SK-N-SH (cell line): ENCODE measurements around the gene THSD7A. TPM values are rescaled to one million over a fixed set of nuclear protein-coding genes. Genes with fewer than 3 reads are reported as not detected.

Source experiments
- CTCF ChIA-PET: fragments of 300-600, 350-600 bp; formaldehyde crosslinking; extraction: SDS; loops from one replicate; lab custom pipeline; 2021; lab: Yijun Ruan, JAX
- POLR2A ChIA-PET: fragments of 350-600 bp; sonication (Branson Sonifier 250); formaldehyde crosslinking; extraction: SDS; loops from one replicate; lab custom pipeline; 2020; ENCODE audit warnings: antibody characterized with exemption, inconsistent platforms; lab: Yijun Ruan, JAX
- DNase-seq: peaks from one replicate; pipeline ENCODE4 v3.0.0; 2012
- H2AFZ ChIP-seq: fragments of 200-600 bp; sonication (generic); 2 replicates; pipeline ENCODE4 v1.8.1; 2016; ENCODE audit warnings: antibody characterized with exemption, mild to moderate bottlenecking, low read depth
- H3F3A ChIP-seq: fragments of 200-600 bp; sonication (generic); replicated peaks from 2 replicates; pipeline ENCODE3; 2016; ENCODE audit warnings: antibody characterized with exemption, mild to moderate bottlenecking; ENCODE audit not compliant: insufficient read depth
- H3K27ac ChIP-seq, 2 experiments: fragments of 200-500 bp in 1 of 2; fragments of 200-600 bp in 1 of 2; sonication (Bioruptor generic) in 1 of 2; sonication (generic), shearing (Covaris generic) in 1 of 2; 2 replicates each; pipeline versions ENCODE4 v1.5.1 to v1.6.1; 2014 to 2016; ENCODE audit warnings: low read depth in 2 of 2, inconsistent platforms in 1 of 2, low read length in 1 of 2, mild to moderate bottlenecking in 1 of 2, mixed read lengths in 1 of 2
- H3K27me3 ChIP-seq: fragments of 200-600 bp; sonication (generic), shearing (Covaris generic); 2 replicates; pipeline ENCODE4 v1.6.1; 2016; ENCODE audit warnings: mixed run types; ENCODE audit not compliant: insufficient read depth
- H3K36me3 ChIP-seq, 2 experiments: fragments of 200-500 bp in 1 of 2; fragments of 200-600 bp in 1 of 2; sonication (Bioruptor generic) in 1 of 2; sonication (generic) in 1 of 2; replicated peaks in 1 of 2; 2 replicates each; pipeline versions ENCODE3 to v1.5.1; 2014 to 2016; ENCODE audit warnings: low read length in 1 of 2, mild to moderate bottlenecking in 1 of 2; ENCODE audit not compliant: insufficient read depth in 2 of 2, control insufficient read depth in 1 of 2
- H3K4me1 ChIP-seq, 2 experiments: fragments of 200-500 bp in 1 of 2; fragments of 200-600 bp in 1 of 2; sonication (Bioruptor generic) in 1 of 2; sonication (generic), shearing (Covaris generic) in 1 of 2; 2 replicates each; pipeline versions ENCODE4 v1.5.1 to v1.6.1; 2014 to 2016; ENCODE audit warnings: low read depth in 1 of 2, low read length in 1 of 2, mixed run types in 1 of 2; ENCODE audit not compliant: insufficient read depth in 2 of 2, control insufficient read depth in 1 of 2
- H3K4me2 ChIP-seq: fragments of 200-600 bp; sonication (generic), shearing (Covaris generic); 2 replicates; pipeline ENCODE4 v1.6.1; 2017; ENCODE audit warnings: mixed run types
- H3K4me3 ChIP-seq, 2 experiments: fragments of 200-500 bp in 1 of 2; fragments of 200-600 bp in 1 of 2; sonication (Bioruptor generic) in 1 of 2; sonication (generic), shearing (Covaris generic) in 1 of 2; 2 replicates each; pipeline versions ENCODE4 v1.5.1 to v1.8.1; 2014 to 2016; ENCODE audit warnings: low read depth in 2 of 2, inconsistent platforms in 1 of 2, low read length in 1 of 2, mild to moderate bottlenecking in 1 of 2, mixed read lengths in 1 of 2, moderate library complexity in 1 of 2
- H3K79me2 ChIP-seq: fragments of 200-600 bp; sonication (generic); 2 replicates; pipeline ENCODE4 v1.8.1; 2017; ENCODE audit warnings: mild to moderate bottlenecking; ENCODE audit not compliant: insufficient read depth
- H3K9ac ChIP-seq: fragments of 200-600 bp; sonication (generic); 2 replicates; pipeline ENCODE4 v1.6.1; 2017; ENCODE audit warnings: mixed run types
- H3K9me2 ChIP-seq: fragments of 200-600 bp; sonication (generic); 2 replicates; pipeline ENCODE4 v1.6.1; 2017; ENCODE audit warnings: mixed run types
- H3K9me3 ChIP-seq: fragments of 200-600 bp; sonication (generic); 2 replicates; pipeline ENCODE4 v1.6.1; 2017; ENCODE audit warnings: mixed run types, mild to moderate bottlenecking, moderate library complexity
- H4K20me1 ChIP-seq: fragments of 200-600 bp; sonication (generic); 2 replicates; pipeline ENCODE4 v1.6.1; 2017; ENCODE audit warnings: mild to moderate bottlenecking, mixed run types; ENCODE audit not compliant: insufficient read depth
- CHD2 ChIP-seq: fragments of 150-350 bp; IDR thresholded peaks from 2 replicates; pipeline ENCODE4 v1.6.1; 2018; ENCODE audit warnings: low read length; ENCODE audit not compliant: partially characterized antibody
- EP300 ChIP-seq, 2 experiments: IDR thresholded peaks; 2 replicates each; pipeline versions ENCODE4 v1.4.0 to v1.6.1; 2012; ENCODE audit warnings: borderline replicate concordance in 1 of 2, low read depth in 1 of 2, low read length in 1 of 2
- EZH2phosphoT487 ChIP-seq: fragments of 200-600 bp; sonication (generic); IDR thresholded peaks from 2 replicates; pipeline ENCODE4 v1.6.1; 2017; ENCODE audit warnings: low read depth, mixed run types, mild to moderate bottlenecking, antibody characterized with exemption, moderate library complexity, borderline replicate concordance
- FOXM1 ChIP-seq: IDR thresholded peaks from 2 replicates; pipeline ENCODE4 v1.4.0; 2012; ENCODE audit warnings: low read depth, mild to moderate bottlenecking
- MEF2A ChIP-seq: IDR thresholded peaks from 2 replicates; pipeline ENCODE4 v1.4.0; 2012; ENCODE audit warnings: low read depth, borderline replicate concordance
- POLR2AphosphoS5 ChIP-seq: IDR thresholded peaks from 2 replicates; pipeline ENCODE4 v1.6.1; 2012; ENCODE audit warnings: low read depth, low read length
- RAD21 ChIP-seq: IDR thresholded peaks from 2 replicates; pipeline ENCODE4 v1.6.1; 2012; ENCODE audit warnings: mild to moderate bottlenecking, low read length
- RCOR1 ChIP-seq: fragments of 150-350 bp; IDR thresholded peaks from 2 replicates; pipeline ENCODE4 v1.6.1; 2017; ENCODE audit warnings: antibody characterized with exemption, low read length
- TAF1 ChIP-seq: IDR thresholded peaks from 2 replicates; pipeline ENCODE4 v1.6.1; 2012; ENCODE audit warnings: low read depth, mild to moderate bottlenecking, low read length, moderate library complexity, borderline replicate concordance
- TEAD4 ChIP-seq: IDR thresholded peaks from 2 replicates; pipeline ENCODE4 v1.4.0; 2012; ENCODE audit warnings: mild to moderate bottlenecking, borderline replicate concordance; ENCODE audit not compliant: insufficient read depth
- WGBS: methylation state at CpG from one replicate; pipeline ENCODE4 v1.1.6; 2017; ENCODE audit warnings: low lambda C conversion rate; 5-methylcytosine and 5-hydroxymethylcytosine counted together
- polyA plus RNA-seq, 3 experiments: library from polyadenylated mRNA; depleted of rRNA; stranded (reverse); fragments of >200 nt; gene quantifications; 2 replicates each; pipeline ENCODE4 v1.2.3, GENCODE V29; 2012
- TF ChIP-seq, protein P1 (sequence below): fragments of 200-600 bp; sonication (generic); IDR thresholded peaks from 2 replicates; pipeline ENCODE4 v1.6.1; 2017; ENCODE audit warnings: antibody characterized with exemption, mild to moderate bottlenecking, moderate library complexity
- TF ChIP-seq, protein P2 (sequence below): IDR thresholded peaks from 2 replicates; pipeline ENCODE4 v1.4.0; 2012; ENCODE audit warnings: low read depth, borderline replicate concordance
- TF ChIP-seq, protein P3 (sequence below): fragments of 150-350 bp; IDR thresholded peaks from 2 replicates; pipeline ENCODE4 v1.6.1; 2016; ENCODE audit warnings: mild to moderate bottlenecking, low read depth, low read length
- TF ChIP-seq, protein P4 (sequence below): IDR thresholded peaks from 2 replicates; pipeline ENCODE4 v1.4.0; 2012; ENCODE audit warnings: low read depth, borderline replicate concordance

THSD7A gene
- polyA plus RNA-seq, 1 of the 3 experiments (the other 2 are of a cell fraction): 0.16 TPM

DNA sequence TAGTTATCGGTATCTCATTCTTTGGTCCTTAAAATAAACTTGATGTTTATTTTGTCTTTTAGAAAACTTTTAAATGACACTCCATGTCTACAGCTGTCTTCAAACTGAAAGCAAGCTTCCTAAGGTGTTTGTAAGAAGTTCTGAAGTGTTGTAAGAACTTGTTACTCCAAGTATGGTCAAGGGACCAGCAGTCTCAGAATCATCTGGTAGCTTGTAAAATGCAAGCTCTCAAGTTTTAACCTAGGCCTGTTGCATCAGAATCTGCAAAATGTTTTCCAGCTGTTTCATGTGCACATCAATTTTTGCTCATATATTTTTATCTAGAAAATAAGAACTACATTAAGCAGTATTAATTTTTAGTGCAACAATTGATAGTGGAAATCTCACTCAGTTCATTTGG, 104.1 kb downstream of the THSD7A start:
- Histone ChIP-seq H3K4me1 (peaks cover 0 to 42% of the 10 kb centered on the region in 2 experiments; a peak in 2 of 4 replicates), H3K27ac (peak overlapping the region in 1 of 2 experiments; percentile 99; a peak in 2 of 4 replicates), H3K36me3 (peaks cover 0 to 3% of the 10 kb centered on the region in 2 experiments), H2AFZ (no peak overlapping the region), H3K27me3 (no peaks in the 10 kb centered on the region), H3K4me3 (no peak overlapping the region), H4K20me1 (no peaks in the 10 kb centered on the region), H3K9me2 (no peaks in the 10 kb centered on the region), H3K9ac (no peak overlapping the region), H3K4me2 (no peak overlapping the region), H3K79me2 (no peaks in the 10 kb centered on the region), H3F3A (no peaks in the 10 kb centered on the region), H3K9me3 (no peaks in the 10 kb centered on the region)
- ChIA-PET POLR2A (interaction anchor here (0.7 to 2.3 kb wide), 2 partner anchors 53 to 104 kb away, joined by 3 to 11 read pairs; partner anchors contain the start of gene THSD7A), CTCF (interaction anchor here (1.0 kb wide), 2 partner anchors 42 to 77 kb away, joined by 3 to 4 read pairs; no protein-coding TSS in a partner anchor)
- no peak for DNase-seq
- WGBS: 71% methylated on average over 1 of the region's 1 CpG
- no peak for TF ChIP-seq RAD21
- TF ChIP-seq, protein P1, sequence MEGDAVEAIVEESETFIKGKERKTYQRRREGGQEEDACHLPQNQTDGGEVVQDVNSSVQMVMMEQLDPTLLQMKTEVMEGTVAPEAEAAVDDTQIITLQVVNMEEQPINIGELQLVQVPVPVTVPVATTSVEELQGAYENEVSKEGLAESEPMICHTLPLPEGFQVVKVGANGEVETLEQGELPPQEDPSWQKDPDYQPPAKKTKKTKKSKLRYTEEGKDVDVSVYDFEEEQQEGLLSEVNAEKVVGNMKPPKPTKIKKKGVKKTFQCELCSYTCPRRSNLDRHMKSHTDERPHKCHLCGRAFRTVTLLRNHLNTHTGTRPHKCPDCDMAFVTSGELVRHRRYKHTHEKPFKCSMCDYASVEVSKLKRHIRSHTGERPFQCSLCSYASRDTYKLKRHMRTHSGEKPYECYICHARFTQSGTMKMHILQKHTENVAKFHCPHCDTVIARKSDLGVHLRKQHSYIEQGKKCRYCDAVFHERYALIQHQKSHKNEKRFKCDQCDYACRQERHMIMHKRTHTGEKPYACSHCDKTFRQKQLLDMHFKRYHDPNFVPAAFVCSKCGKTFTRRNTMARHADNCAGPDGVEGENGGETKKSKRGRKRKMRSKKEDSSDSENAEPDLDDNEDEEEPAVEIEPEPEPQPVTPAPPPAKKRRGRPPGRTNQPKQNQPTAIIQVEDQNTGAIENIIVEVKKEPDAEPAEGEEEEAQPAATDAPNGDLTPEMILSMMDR: no peak
- TF ChIP-seq MEF2A: no peak
- no peak for TF ChIP-seq RCOR1
- TF ChIP-seq, protein P2, sequence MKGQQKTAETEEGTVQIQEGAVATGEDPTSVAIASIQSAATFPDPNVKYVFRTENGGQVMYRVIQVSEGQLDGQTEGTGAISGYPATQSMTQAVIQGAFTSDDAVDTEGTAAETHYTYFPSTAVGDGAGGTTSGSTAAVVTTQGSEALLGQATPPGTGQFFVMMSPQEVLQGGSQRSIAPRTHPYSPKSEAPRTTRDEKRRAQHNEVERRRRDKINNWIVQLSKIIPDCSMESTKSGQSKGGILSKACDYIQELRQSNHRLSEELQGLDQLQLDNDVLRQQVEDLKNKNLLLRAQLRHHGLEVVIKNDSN: no peak
- TF ChIP-seq EZH2phosphoT487: no peak
- TF ChIP-seq FOXM1: no peak
- TF ChIP-seq EP300 (IDR thresholded peaks at IDR 0.05; ENCODE audit: borderline replicate concordance in 1 of 2, low read depth in 1 of 2, low read length in 1 of 2): no peak
- TF ChIP-seq CHD2: no peak
- no peak for TF ChIP-seq TEAD4
- no peak for TF ChIP-seq POLR2AphosphoS5
- TF ChIP-seq, protein P3, sequence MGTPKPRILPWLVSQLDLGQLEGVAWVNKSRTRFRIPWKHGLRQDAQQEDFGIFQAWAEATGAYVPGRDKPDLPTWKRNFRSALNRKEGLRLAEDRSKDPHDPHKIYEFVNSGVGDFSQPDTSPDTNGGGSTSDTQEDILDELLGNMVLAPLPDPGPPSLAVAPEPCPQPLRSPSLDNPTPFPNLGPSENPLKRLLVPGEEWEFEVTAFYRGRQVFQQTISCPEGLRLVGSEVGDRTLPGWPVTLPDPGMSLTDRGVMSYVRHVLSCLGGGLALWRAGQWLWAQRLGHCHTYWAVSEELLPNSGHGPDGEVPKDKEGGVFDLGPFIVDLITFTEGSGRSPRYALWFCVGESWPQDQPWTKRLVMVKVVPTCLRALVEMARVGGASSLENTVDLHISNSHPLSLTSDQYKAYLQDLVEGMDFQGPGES: no peak
- TF ChIP-seq, protein P4, sequence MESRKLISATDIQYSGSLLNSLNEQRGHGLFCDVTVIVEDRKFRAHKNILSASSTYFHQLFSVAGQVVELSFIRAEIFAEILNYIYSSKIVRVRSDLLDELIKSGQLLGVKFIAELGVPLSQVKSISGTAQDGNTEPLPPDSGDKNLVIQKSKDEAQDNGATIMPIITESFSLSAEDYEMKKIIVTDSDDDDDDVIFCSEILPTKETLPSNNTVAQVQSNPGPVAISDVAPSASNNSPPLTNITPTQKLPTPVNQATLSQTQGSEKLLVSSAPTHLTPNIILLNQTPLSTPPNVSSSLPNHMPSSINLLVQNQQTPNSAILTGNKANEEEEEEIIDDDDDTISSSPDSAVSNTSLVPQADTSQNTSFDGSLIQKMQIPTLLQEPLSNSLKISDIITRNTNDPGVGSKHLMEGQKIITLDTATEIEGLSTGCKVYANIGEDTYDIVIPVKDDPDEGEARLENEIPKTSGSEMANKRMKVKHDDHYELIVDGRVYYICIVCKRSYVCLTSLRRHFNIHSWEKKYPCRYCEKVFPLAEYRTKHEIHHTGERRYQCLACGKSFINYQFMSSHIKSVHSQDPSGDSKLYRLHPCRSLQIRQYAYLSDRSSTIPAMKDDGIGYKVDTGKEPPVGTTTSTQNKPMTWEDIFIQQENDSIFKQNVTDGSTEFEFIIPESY: no peak
- no peak for TF ChIP-seq TAF1
